Measurements from ENCODE around the gene EPHA7.

- no peak for TF ChIP-seq CTCF (conservative IDR thresholded peaks at IDR 0.05; ENCODE audit: low read length)
- no peak for TF ChIP-seq EZH2phosphoT487 (IDR thresholded peaks at IDR 0.05; ENCODE audit: borderline replicate concordance, low read depth, low read length)
Measured at GRCh38 chr6:93325761-93326160, 93.6 kb downstream of the EPHA7 start.

All from OCI-LY7 (cell line).